H9 (cell line): ENCODE measurements around the gene TRIB2. TPM values are rescaled to one million over a fixed set of nuclear protein-coding genes. Genes with fewer than 3 reads are reported as not detected.

ENCODE experiments used
- DNase-seq: peaks from one replicate; pipeline ENCODE4 v3.0.0-alpha.2; 2017
- H2AFZ ChIP-seq: one replicate; pipeline ENCODE4 v1.6.1; 2013; ENCODE audit warnings: mild to moderate bottlenecking, low read length, control low read depth, moderate library complexity
- H2AK5ac ChIP-seq: 2 replicates; pipeline ENCODE4 v1.6.1; 2013; ENCODE audit warnings: low read length, control low read depth, mixed read lengths; ENCODE audit not compliant: insufficient read length
- H2BK120ac ChIP-seq: one replicate; pipeline ENCODE4 v1.6.1; 2013; ENCODE audit warnings: low read depth, mild to moderate bottlenecking, low read length, control low read depth, inconsistent platforms; ENCODE audit not compliant: poor library complexity, severe bottlenecking
- H2BK12ac ChIP-seq: 2 replicates; pipeline ENCODE4 v1.6.1; 2013; ENCODE audit warnings: low read length, control low read depth, mixed read lengths, low read depth; ENCODE audit not compliant: insufficient read length
- H2BK15ac ChIP-seq: 2 replicates; pipeline ENCODE4 v1.6.1; 2013; ENCODE audit warnings: low read depth, low read length, control low read depth
- H2BK20ac ChIP-seq: one replicate; pipeline ENCODE4 v1.6.1; 2013; ENCODE audit warnings: low read depth, mild to moderate bottlenecking, low read length, control low read depth, inconsistent platforms; ENCODE audit not compliant: poor library complexity, severe bottlenecking
- H2BK5ac ChIP-seq: 2 replicates; pipeline ENCODE4 v1.6.1; 2013; ENCODE audit warnings: low read length, control low read depth, mixed read lengths; ENCODE audit not compliant: insufficient read length
- H3K14ac ChIP-seq: 2 replicates; pipeline ENCODE4 v1.6.1; 2013; ENCODE audit warnings: low read length, control low read depth; ENCODE audit not compliant: insufficient read depth
- H3K18ac ChIP-seq: 2 replicates; pipeline ENCODE4 v1.6.1; 2013; ENCODE audit warnings: low read depth, mild to moderate bottlenecking, mixed read lengths, low read length, control low read depth; ENCODE audit not compliant: insufficient read length
- H3K23ac ChIP-seq: 2 replicates; pipeline ENCODE4 v1.6.1; 2013; ENCODE audit warnings: low read length, control low read depth, mixed read lengths, low read depth; ENCODE audit not compliant: insufficient read length
- H3K23me2 ChIP-seq: 2 replicates; pipeline ENCODE4 v1.6.1; 2013; ENCODE audit warnings: low read depth, mild to moderate bottlenecking, mixed read lengths, low read length, control low read depth; ENCODE audit not compliant: insufficient read length, poor library complexity, severe bottlenecking
- H3K27ac ChIP-seq: 2 replicates; pipeline ENCODE4 v1.5.1; 2013; ENCODE audit warnings: low read length, control low read depth, mixed read lengths, low read depth; ENCODE audit not compliant: insufficient read length
- H3K27me3 ChIP-seq: 2 replicates; pipeline ENCODE4 v1.6.1; 2013; ENCODE audit warnings: low read length, control low read depth, inconsistent platforms; ENCODE audit not compliant: insufficient read depth
- H3K4ac ChIP-seq: 2 replicates; pipeline ENCODE4 v1.6.1; 2013; ENCODE audit warnings: low read depth, mild to moderate bottlenecking, control low read depth, inconsistent platforms, low read length, moderate library complexity
- H3K4me1 ChIP-seq: 2 replicates; pipeline ENCODE4 v1.6.1; 2013; ENCODE audit warnings: low read length, control low read depth, inconsistent platforms; ENCODE audit not compliant: insufficient read depth
- H3K4me2 ChIP-seq: 2 replicates; pipeline ENCODE4 v1.6.1; 2013; ENCODE audit warnings: low read length, control low read depth, mixed read lengths; ENCODE audit not compliant: insufficient read length, insufficient read depth
- H3K56ac ChIP-seq: 2 replicates; pipeline ENCODE4 v1.6.1; 2013; ENCODE audit warnings: low read depth, mild to moderate bottlenecking, mixed read lengths, low read length, control low read depth; ENCODE audit not compliant: insufficient read length
- H3K79me1 ChIP-seq: 2 replicates; pipeline ENCODE4 v1.6.1; 2013; ENCODE audit warnings: low read depth, mild to moderate bottlenecking, moderate library complexity, low read length, control low read depth, inconsistent platforms; ENCODE audit not compliant: insufficient read depth, poor library complexity, severe bottlenecking
- H3K79me2 ChIP-seq: 2 replicates; pipeline ENCODE4 v1.6.1; 2013; ENCODE audit warnings: low read length, control low read depth, inconsistent platforms; ENCODE audit not compliant: insufficient read depth
- H3K9ac ChIP-seq: 2 replicates; pipeline ENCODE4 v1.6.1; 2013; ENCODE audit warnings: low read length, control low read depth, mixed read lengths; ENCODE audit not compliant: insufficient read length; ENCODE audit errors: extremely low read depth
- H3K9me3 ChIP-seq: one replicate; pipeline ENCODE4 v1.6.1; 2013; ENCODE audit warnings: low read depth, low read length, inconsistent platforms; ENCODE audit not compliant: control insufficient read depth
- H3T11ph ChIP-seq: one replicate; pipeline ENCODE4 v1.6.1; 2013; ENCODE audit warnings: mild to moderate bottlenecking, low read length, control low read depth, inconsistent platforms
- H4K20me1 ChIP-seq: one replicate; pipeline ENCODE4 v1.6.1; 2013; ENCODE audit not compliant: control insufficient read depth, insufficient read length, insufficient read depth
- H4K5ac ChIP-seq: 2 replicates; pipeline ENCODE4 v1.6.1; 2013; ENCODE audit warnings: low read depth, mild to moderate bottlenecking, mixed read lengths, low read length, control low read depth; ENCODE audit not compliant: insufficient read length
- H4K8ac ChIP-seq: replicated peaks from 2 replicates; pipeline ENCODE4 v1.6.1; 2013; ENCODE audit warnings: low read length, control low read depth, mixed read lengths, low read depth; ENCODE audit not compliant: insufficient read length
- H4K91ac ChIP-seq: 2 replicates; pipeline ENCODE4 v1.6.1; 2013; ENCODE audit warnings: low read depth, mild to moderate bottlenecking, moderate library complexity, mixed read lengths, low read length, control low read depth; ENCODE audit not compliant: insufficient read length
- H3K27ac Mint-ChIP-seq, 3 experiments: 2 replicates in 2 of 3; 3 replicates in 1 of 3; pipeline ENCODE4 v1.8.0; 2020 to 2021; ENCODE audit warnings: mixed read lengths in 3 of 3, mild to moderate bottlenecking in 1 of 3, moderate library complexity in 1 of 3
- H3K27me3 Mint-ChIP-seq: 2 replicates; pipeline ENCODE4 v1.8.0; 2021; ENCODE audit warnings: low read depth, mild to moderate bottlenecking, moderate library complexity, mixed read lengths
- H3K36me3 Mint-ChIP-seq, 3 experiments: 2 replicates in 2 of 3; 3 replicates in 1 of 3; pipeline ENCODE4 v1.8.0; 2020 to 2021; ENCODE audit warnings: low read depth in 3 of 3, mixed read lengths in 3 of 3; ENCODE audit not compliant: insufficient read depth in 1 of 3
- H3K4me1 Mint-ChIP-seq, 2 experiments: 2 replicates each; pipeline ENCODE4 v1.8.0; 2020; ENCODE audit warnings: mixed read lengths in 2 of 2
- H3K4me3 Mint-ChIP-seq, 2 experiments: 2 replicates in 1 of 2; 3 replicates in 1 of 2; pipeline ENCODE4 v1.8.0; 2020 to 2021; ENCODE audit warnings: mild to moderate bottlenecking in 2 of 2, mixed read lengths in 2 of 2, moderate library complexity in 1 of 2
- H3K9me3 Mint-ChIP-seq, 2 experiments: 2 replicates in 1 of 2; 3 replicates in 1 of 2; pipeline ENCODE4 v1.8.0; 2020; ENCODE audit warnings: mild to moderate bottlenecking in 2 of 2, mixed read lengths in 2 of 2, moderate library complexity in 1 of 2
- WGBS: extraction: QIAGEN DNeasy Blood & Tissue Kit; methylation state at CpG from one replicate; pipeline ENCODE4 v1.1.7; 2013; ENCODE audit warnings: missing lambda C conversion rate, low lambda C conversion rate, mixed read lengths; ENCODE audit not compliant: insufficient read length; ENCODE audit errors: extremely low coverage; 5-methylcytosine and 5-hydroxymethylcytosine counted together
- total RNA-seq: library from RNA; stranded (reverse); gene quantifications from 2 replicates; pipeline ENCODE4 v1.2.1, GENCODE V29; 2021
- TF ChIP-seq, protein P1 (sequence below): fragments of 200-600 bp; sonication (generic); conservative IDR thresholded peaks from 3 replicates; pipeline ENCODE4 v1.8.0; 2021; ENCODE audit warnings: antibody characterized with exemption, mild to moderate bottlenecking

TRIB2 gene
- total RNA-seq, 1 experiment from 2014 or later = 41.9 TPM

DNA sequence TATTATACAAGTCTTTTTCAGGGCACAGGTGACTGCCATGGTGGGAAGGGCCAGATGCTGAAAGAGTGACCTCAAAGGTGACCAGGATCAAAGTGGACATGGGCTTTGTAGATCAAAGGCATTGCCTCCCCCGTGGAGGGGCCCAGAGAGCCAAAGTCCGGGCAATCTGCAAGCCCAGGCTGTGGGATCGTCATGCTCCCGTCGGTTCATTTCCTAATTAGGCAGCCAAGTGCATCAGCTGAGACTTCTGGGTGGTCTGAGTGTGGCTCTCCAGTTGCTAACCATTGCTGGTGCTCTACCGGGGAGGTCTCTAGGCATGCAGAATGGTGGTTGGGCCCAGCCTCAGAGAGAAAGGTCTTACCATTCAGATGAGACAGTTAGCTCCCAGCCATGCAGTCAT lies 61.6 kb downstream of the TRIB2 start:
- Histone ChIP-seq H2AK5ac (no peak overlapping the region), H4K8ac (no peak overlapping the region), H3K23ac (no peak overlapping the region), H3T11ph (no peak overlapping the region), H3K27ac (no peak overlapping the region), H3K56ac (no peak overlapping the region), H3K9me3 (no peaks in the 10 kb centered on the region), H2AFZ (no peak overlapping the region), H3K27me3 (peaks cover 8% of the 10 kb centered on the region; the same call in 1 of the 2 replicates), H3K18ac (no peak overlapping the region), H3K79me1 (no peaks in the 10 kb centered on the region), H2BK15ac (no peak overlapping the region), H3K14ac (no peak overlapping the region), H3K4ac (no peak overlapping the region), H3K4me2 (no peak overlapping the region), H3K79me2 (no peaks in the 10 kb centered on the region), H4K5ac (no peak overlapping the region), H2BK120ac (no peak overlapping the region), H3K23me2 (no peaks in the 10 kb centered on the region), H4K20me1 (no peaks in the 10 kb centered on the region), H4K91ac (no peak overlapping the region), H3K4me1 (peaks cover 4% of the 10 kb centered on the region; the same call in 1 of the 2 replicates), H3K9ac (no peak overlapping the region), H2BK5ac (no peak overlapping the region), H2BK12ac (no peak overlapping the region), H2BK20ac (no peak overlapping the region)
- TF ChIP-seq, protein P1, sequence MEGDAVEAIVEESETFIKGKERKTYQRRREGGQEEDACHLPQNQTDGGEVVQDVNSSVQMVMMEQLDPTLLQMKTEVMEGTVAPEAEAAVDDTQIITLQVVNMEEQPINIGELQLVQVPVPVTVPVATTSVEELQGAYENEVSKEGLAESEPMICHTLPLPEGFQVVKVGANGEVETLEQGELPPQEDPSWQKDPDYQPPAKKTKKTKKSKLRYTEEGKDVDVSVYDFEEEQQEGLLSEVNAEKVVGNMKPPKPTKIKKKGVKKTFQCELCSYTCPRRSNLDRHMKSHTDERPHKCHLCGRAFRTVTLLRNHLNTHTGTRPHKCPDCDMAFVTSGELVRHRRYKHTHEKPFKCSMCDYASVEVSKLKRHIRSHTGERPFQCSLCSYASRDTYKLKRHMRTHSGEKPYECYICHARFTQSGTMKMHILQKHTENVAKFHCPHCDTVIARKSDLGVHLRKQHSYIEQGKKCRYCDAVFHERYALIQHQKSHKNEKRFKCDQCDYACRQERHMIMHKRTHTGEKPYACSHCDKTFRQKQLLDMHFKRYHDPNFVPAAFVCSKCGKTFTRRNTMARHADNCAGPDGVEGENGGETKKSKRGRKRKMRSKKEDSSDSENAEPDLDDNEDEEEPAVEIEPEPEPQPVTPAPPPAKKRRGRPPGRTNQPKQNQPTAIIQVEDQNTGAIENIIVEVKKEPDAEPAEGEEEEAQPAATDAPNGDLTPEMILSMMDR = no peak
- H3K27ac Mint-ChIP-seq = no peak overlapping the region
- H3K9me3 Mint-ChIP-seq = peaks cover 4% of the 10 kb centered on the region in 2 experiments; a peak in 3 of 5 replicates
- no peak for DNase-seq
- no peak overlapping the region for H3K4me3 Mint-ChIP-seq
- H3K4me1 Mint-ChIP-seq = peaks cover 13 to 18% of the 10 kb centered on the region in 2 experiments
- WGBS = no CpG with 5 or more reads among the region's 6 CpGs
- peaks cover 0 to 5% (median 2%) of the 10 kb centered on the region in 3 experiments; a peak in 3 of 7 replicates for H3K36me3 Mint-ChIP-seq
- peaks cover 41% of the 10 kb centered on the region for H3K27me3 Mint-ChIP-seq
